Measurements from ENCODE around the gene GAB2.

The GAB2 gene

DNA sequence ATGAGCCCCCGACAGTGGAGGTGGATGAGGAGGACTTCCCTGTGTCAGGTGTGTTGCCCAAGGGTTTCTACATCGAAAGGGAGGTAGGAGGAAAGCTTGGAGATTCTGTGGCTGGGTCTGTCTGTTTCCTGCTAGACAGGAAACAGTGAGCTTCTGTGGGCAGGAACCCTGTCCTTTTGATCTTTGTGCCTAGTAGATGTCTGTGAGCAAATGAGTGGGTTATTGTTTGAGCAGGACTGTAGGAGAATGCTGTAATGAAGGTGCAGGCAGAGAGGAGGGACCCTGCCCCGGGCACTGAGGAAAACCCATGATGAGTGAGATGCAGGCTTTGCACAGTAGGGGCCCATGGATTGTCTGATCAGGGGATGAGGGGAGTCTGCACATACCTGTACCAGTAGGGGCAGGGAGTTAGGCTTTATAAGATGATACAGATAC is 214.9 kb downstream of the GAB2 start:
- TF ChIP-seq, protein P1, sequence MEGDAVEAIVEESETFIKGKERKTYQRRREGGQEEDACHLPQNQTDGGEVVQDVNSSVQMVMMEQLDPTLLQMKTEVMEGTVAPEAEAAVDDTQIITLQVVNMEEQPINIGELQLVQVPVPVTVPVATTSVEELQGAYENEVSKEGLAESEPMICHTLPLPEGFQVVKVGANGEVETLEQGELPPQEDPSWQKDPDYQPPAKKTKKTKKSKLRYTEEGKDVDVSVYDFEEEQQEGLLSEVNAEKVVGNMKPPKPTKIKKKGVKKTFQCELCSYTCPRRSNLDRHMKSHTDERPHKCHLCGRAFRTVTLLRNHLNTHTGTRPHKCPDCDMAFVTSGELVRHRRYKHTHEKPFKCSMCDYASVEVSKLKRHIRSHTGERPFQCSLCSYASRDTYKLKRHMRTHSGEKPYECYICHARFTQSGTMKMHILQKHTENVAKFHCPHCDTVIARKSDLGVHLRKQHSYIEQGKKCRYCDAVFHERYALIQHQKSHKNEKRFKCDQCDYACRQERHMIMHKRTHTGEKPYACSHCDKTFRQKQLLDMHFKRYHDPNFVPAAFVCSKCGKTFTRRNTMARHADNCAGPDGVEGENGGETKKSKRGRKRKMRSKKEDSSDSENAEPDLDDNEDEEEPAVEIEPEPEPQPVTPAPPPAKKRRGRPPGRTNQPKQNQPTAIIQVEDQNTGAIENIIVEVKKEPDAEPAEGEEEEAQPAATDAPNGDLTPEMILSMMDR (IDR thresholded peaks at IDR 0.05; ENCODE audit: unreplicated experiment in 3 of 3): no peak
- no peak overlapping the region for H3K27ac Mint-ChIP-seq
- no peaks in the 10 kb centered on the region for H3K9me3 Mint-ChIP-seq
- H3K36me3 Mint-ChIP-seq (ENCODE audit: low read depth): peaks cover 14% of the 10 kb centered on the region
- H3K4me1 Mint-ChIP-seq: no peaks in the 10 kb centered on the region
- H3K27me3 Mint-ChIP-seq (ENCODE audit: low read depth): no peaks in the 10 kb centered on the region
- no peak overlapping the region for H3K4me3 Mint-ChIP-seq

DNA sequence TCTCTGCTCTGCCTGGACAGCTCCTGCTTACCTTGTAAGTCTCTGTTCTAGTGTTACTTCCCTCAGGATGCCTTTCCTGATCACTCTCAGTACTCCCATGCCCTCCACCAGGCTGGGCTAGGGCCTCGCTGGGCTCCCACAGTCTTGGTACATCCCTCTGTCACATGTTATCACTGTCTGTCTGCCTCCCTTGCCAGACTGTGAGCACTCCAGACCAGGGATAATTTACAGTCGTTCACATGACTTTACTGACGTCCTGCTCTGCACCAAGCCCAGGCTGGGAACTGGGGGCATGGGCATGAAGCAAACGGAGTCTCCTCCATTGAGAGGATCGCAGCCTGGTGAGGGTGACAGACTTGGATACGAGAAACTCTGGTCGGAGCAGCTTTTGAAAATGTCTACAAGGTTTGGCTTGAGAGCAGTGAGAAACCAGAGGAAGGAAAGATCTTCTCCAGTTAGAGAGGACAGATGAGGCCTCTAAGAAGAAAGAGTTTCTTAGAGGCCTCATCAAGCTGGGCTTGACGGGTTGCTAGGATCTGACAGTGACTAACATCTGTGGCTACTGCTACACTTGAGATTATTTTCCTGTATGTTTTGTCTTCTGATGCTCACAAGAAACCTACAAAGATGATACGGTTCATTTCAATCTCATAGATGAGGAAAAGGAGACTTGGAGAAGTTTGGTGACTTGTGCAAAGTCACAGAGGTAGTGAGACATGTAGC is 216.4 kb downstream of the GAB2 start:
- Mint-ChIP-seq H3K27me3 (ENCODE audit: low read depth) (no peaks in the 10 kb centered on the region), H3K4me3 (no peak overlapping the region), H3K27ac (no peak overlapping the region), H3K36me3 (ENCODE audit: low read depth) (peaks cover 14% of the 10 kb centered on the region), H3K4me1 (no peaks in the 10 kb centered on the region), H3K9me3 (no peaks in the 10 kb centered on the region)
- TF ChIP-seq, protein P1 (IDR thresholded peaks at IDR 0.05; ENCODE audit: unreplicated experiment in 3 of 3): no peak

DNA sequence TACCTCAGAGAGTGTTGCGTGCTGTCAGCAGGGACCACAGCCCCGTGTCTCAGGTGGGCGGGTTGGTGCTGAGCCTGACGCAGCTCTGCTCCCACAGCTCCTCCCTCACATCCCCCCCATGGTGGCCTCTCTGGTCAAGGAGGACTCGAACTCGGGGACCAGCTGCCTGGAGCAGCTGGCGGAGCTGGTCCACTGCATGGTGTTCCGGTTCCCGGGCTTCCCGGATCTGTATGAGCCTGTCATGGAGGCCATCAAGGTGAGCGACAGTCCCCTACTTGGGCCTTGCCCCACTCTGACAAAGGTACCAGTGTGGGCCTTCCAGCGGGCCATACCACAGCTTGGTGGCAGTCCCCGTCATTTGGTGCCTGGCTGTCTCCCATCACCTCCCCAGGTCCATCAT is 217.1 kb downstream of the GAB2 start:
- no peak overlapping the region for H3K27ac Mint-ChIP-seq
- TF ChIP-seq, protein P1 (IDR thresholded peaks at IDR 0.05; ENCODE audit: unreplicated experiment in 3 of 3): no peak
- no peak overlapping the region for H3K4me3 Mint-ChIP-seq
- no peaks in the 10 kb centered on the region for H3K4me1 Mint-ChIP-seq
- peaks cover 14% of the 10 kb centered on the region for H3K36me3 Mint-ChIP-seq (ENCODE audit: low read depth)
- no peaks in the 10 kb centered on the region for H3K9me3 Mint-ChIP-seq
- H3K27me3 Mint-ChIP-seq (ENCODE audit: low read depth): no peaks in the 10 kb centered on the region

DNA sequence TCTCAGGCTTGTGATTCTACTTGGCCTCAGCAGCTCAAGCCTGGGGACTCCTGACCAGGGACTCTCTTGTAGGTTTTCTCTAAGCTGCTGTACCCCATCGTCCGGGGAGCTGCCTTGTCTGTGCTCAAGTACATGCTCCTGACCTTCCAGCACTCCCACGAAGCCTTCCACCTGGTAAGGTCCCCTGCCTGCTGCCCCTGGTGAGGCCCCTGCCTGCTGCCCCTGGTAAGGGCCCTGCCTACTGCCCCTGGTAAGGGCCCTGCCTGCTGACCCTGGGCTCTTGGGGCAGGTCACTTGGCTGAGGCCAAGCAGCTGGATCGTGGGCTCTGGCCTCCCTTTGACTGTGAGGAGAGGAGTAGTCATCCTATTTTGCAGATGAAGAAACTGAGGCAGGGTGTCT is 217.6 kb downstream of the GAB2 start:
- peaks cover 4% of the 10 kb centered on the region for H3K4me1 Mint-ChIP-seq
- no peaks in the 10 kb centered on the region for H3K9me3 Mint-ChIP-seq
- TF ChIP-seq, protein P1 (IDR thresholded peaks at IDR 0.05; ENCODE audit: unreplicated experiment in 3 of 3): no peak
- H3K36me3 Mint-ChIP-seq (ENCODE audit: low read depth): peaks cover 14% of the 10 kb centered on the region
- H3K4me3 Mint-ChIP-seq: no peak overlapping the region
- no peak overlapping the region for H3K27ac Mint-ChIP-seq
- H3K27me3 Mint-ChIP-seq (ENCODE audit: low read depth): no peaks in the 10 kb centered on the region

DNA sequence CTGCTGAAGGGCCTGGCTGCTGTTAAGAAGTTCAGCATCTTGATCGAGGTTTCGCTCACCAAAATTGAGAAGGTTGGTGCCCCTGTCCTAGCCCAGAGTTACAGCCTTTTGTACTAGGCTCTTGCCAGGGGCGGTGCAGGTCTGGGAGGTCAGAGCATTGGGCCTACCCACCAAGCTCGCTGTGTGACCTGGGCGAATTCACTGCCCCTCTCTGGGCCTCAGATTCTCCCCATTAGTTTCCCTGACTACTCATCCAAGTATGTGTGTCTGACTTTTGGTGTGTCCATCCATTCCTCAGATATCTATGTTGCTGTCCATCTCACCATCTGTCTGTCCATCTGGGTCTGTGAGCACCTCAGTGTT is 218.0 kb downstream of the GAB2 start:
- Mint-ChIP-seq H3K9me3 (no peaks in the 10 kb centered on the region), H3K4me1 (peaks cover 8% of the 10 kb centered on the region), H3K4me3 (no peak overlapping the region), H3K27ac (no peak overlapping the region), H3K27me3 (ENCODE audit: low read depth) (no peaks in the 10 kb centered on the region), H3K36me3 (ENCODE audit: low read depth) (peaks cover 12% of the 10 kb centered on the region)
- TF ChIP-seq, protein P1 (IDR thresholded peaks at IDR 0.05; ENCODE audit: unreplicated experiment in 3 of 3): no peak

DNA sequence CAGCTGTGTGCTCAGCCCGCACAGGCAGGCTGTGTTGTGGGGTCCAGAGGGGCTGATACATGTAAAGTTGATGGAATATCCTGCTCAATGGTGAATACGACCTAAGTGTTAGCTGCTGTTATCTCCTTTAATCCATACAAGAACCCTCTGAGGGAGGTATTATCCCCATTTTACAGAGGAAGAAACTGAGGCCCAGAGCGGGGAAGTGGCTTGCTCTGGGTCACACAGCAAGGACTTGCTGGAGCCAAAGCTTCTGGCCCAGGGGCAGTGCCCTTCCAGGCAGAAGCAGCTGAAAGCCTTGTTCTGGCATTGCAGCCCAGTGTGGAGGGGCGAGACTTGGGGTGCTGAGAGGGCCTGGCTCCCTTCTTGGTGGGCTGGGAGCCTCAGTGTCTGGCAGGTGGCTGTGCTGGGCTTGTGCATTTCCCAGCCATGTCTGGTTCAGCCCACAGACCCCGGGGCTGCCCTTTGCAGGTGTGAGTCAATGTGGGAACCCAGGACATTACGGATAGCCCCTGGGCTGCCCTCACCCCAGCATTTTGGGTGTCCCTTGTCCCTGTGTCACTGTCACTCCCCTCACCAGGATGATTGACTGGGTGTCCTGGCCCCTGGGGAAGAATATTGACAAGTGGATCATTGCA is 218.5 kb downstream of the GAB2 start:
- H3K9me3 Mint-ChIP-seq: no peaks in the 10 kb centered on the region
- H3K27me3 Mint-ChIP-seq (ENCODE audit: low read depth): no peaks in the 10 kb centered on the region
- no peak overlapping the region for H3K4me3 Mint-ChIP-seq
- H3K36me3 Mint-ChIP-seq (ENCODE audit: low read depth): peaks cover 11% of the 10 kb centered on the region
- H3K27ac Mint-ChIP-seq: no peak overlapping the region
- TF ChIP-seq, protein P1 (IDR thresholded peaks at IDR 0.05; ENCODE audit: unreplicated experiment in 3 of 3): no peak
- peaks cover 13% of the 10 kb centered on the region for H3K4me1 Mint-ChIP-seq

All from nephron (organoid).